Upper lobe of left lung (tissue), 6 donors: ENCODE results near the gene LMO1. TPM values are rescaled to one million over a fixed set of nuclear protein-coding genes. Genes with fewer than 3 reads are reported as not detected.
A peak's percentile ranks its signal among the peaks of the same experiment; 100 is the strongest.

Source experiments
- ATAC-seq, 2 donors: fragments of 200-7000 bp; cut with Tn5 transposase; one replicate each; pipeline ENCODE4 v1.9.1; 2022; ENCODE audit warnings: mild to moderate bottlenecking in 2 of 2, moderate library complexity in 2 of 2; ENCODE audit not compliant: low FRiP score in 2 of 2
- DNase-seq, 2 donors: peaks; one replicate each; pipeline ENCODE4 v3.0.0-alpha.2; 2019 to 2020
- H3K27ac ChIP-seq, 4 donors: fragments of 200-600 bp; sonication (generic); one replicate each; pipeline ENCODE4 v1.5.1; 2016 to 2019
- H3K27me3 ChIP-seq, 4 donors: fragments of 200-600 bp; sonication (generic); one replicate each; pipeline ENCODE4 v1.5.1; 2017 to 2019
- H3K36me3 ChIP-seq, 4 donors: fragments of 200-600 bp; sonication (generic); one replicate each; pipeline ENCODE4 v1.5.1; 2016 to 2019
- H3K4me1 ChIP-seq, 4 donors: fragments of 200-600 bp; sonication (generic); one replicate each; pipeline ENCODE4 v1.5.1; 2018 to 2019
- H3K4me3 ChIP-seq, 4 donors: fragments of 200-600 bp; sonication (generic); one replicate each; pipeline ENCODE4 v1.5.1; 2017 to 2019; ENCODE audit warnings: mild to moderate bottlenecking in 2 of 4, moderate library complexity in 1 of 4
- H3K9me3 ChIP-seq, 4 donors: fragments of 200-600 bp; sonication (generic); one replicate each; pipeline ENCODE4 v1.5.1; 2018 to 2019
- EP300 ChIP-seq, 4 donors: sonication (generic); formaldehyde crosslinking; IDR thresholded peaks; one replicate each; pipeline ENCODE4 v1.5.1; 2017; ENCODE audit warnings: antibody characterized with exemption in 4 of 4, control low read depth in 2 of 4
- POLR2A ChIP-seq, 4 donors: fragments of 450-650 bp; IDR thresholded peaks; one replicate each; pipeline ENCODE4 v1.5.1; 2016 to 2017; ENCODE audit warnings: antibody characterized with exemption in 4 of 4, mild to moderate bottlenecking in 2 of 4
- POLR2AphosphoS5 ChIP-seq, 2 donors: sonication (generic); formaldehyde crosslinking; IDR thresholded peaks; one replicate each; pipeline ENCODE4 v1.5.1; 2017; ENCODE audit warnings: antibody characterized with exemption in 2 of 2
- WGBS, 2 donors: methylation state at CpG; one replicate each; pipeline ENCODE4 v1.1.5; 2017 to 2018; 5-methylcytosine and 5-hydroxymethylcytosine counted together
- total RNA-seq, 6 donors: library from RNA; depleted of rRNA in 4 of 6; stranded (reverse); fragments of >200 nt in 4 of 6; gene quantifications; one replicate each; pipeline versions ENCODE4 v1.1.0 to v1.2.1, GENCODE V29; 2016 to 2021
- TF ChIP-seq, protein P1 (sequence below), 6 experiments: fragments of 450-650 bp in 4 of 6; fragments of 200-600 bp in 2 of 6; sonication (generic) in 2 of 6; IDR thresholded peaks; one replicate each; pipeline ENCODE4 v1.5.1; 2016 to 2019; ENCODE audit warnings: antibody characterized with exemption in 6 of 6
- donor health status: DM: no; HTN: no; CAD: no; lungs with moderate emphysema.
- donor health status: DM: no; HTN: yes; CAD: no; lungs with severe emphysema.

LMO1 gene
- total RNA-seq, 6 donors from 2014 or later: 0.79 to 2.1 TPM; not detected in 4

DNA sequence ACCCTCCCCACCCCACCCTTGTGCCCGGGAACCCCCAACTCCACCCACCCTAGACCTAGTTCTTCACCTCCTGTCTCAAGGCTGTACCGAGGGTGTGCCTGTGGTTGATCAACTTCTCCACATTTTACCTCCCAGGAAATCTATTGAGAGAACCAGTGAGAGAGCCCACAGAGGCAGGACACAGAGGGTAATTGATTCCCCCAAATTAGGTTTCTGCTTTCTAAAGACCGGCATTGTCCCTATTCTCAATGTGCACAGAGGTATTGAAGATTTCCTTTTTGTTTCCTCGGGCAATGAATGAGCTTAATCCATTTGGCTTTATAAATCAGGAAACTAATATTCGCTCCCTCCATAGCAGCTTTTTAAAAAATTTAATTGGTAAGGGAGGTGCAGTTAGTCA is 6.0 kb upstream of the LMO1 start:
- WGBS, 2 donors: 72% methylated on average over 5 of the region's 5 CpGs
- no peak for TF ChIP-seq EP300 (IDR thresholded peaks at IDR 0.05)
- TF ChIP-seq, protein P1, sequence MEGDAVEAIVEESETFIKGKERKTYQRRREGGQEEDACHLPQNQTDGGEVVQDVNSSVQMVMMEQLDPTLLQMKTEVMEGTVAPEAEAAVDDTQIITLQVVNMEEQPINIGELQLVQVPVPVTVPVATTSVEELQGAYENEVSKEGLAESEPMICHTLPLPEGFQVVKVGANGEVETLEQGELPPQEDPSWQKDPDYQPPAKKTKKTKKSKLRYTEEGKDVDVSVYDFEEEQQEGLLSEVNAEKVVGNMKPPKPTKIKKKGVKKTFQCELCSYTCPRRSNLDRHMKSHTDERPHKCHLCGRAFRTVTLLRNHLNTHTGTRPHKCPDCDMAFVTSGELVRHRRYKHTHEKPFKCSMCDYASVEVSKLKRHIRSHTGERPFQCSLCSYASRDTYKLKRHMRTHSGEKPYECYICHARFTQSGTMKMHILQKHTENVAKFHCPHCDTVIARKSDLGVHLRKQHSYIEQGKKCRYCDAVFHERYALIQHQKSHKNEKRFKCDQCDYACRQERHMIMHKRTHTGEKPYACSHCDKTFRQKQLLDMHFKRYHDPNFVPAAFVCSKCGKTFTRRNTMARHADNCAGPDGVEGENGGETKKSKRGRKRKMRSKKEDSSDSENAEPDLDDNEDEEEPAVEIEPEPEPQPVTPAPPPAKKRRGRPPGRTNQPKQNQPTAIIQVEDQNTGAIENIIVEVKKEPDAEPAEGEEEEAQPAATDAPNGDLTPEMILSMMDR (IDR thresholded peaks at IDR 0.05): no peak
- no peak for TF ChIP-seq POLR2A (IDR thresholded peaks at IDR 0.05)
- no peak for TF ChIP-seq POLR2AphosphoS5 (IDR thresholded peaks at IDR 0.05)

DNA sequence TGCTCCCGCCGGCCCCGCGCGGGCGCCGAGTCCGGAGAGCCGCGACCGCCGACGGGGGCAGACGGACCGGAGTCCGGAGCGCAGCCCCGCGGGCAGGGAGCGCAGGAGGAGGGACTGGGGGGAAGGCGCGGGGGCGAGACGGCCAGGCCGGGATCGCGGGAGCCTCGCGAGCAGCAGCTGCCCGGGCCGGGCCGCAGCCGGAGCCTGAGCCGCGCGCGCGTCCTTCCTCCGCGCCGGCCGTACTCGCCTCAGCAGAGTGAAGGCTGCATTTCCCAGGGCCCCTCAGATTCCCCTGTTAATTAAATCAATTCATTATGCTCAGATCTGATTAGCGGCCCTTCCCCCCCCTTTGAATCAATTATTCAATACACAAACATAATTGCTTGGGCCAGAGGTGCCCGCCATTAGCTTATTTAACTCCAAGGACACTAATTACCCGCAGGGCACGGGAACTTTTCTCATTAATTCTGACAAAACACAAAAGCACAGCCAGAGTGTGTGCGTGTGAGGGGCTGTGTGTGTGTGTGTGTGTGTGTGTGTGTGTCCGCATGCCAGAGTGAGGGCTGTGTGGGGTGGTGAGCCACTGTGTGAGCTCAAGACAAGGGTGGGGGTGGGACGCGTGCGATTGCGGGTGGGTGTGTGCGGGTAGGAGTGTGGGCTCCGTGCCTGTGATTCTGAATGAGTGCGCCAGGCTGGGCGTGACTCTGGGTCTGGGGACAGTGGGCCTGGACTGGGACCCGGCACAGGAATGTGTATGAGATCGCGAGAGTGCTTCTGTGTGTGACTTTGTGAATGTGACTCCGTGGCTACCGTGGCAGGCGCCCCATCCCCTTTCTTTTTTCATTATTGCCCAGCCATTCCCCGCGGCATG is 5.1 kb upstream of the LMO1 start:
- WGBS, 2 donors: 11 to 39% methylated on average over 25 to 35 of the region's 65 CpGs
- TF ChIP-seq POLR2A (IDR thresholded peaks at IDR 0.05) (no peak), EP300 (IDR thresholded peaks at IDR 0.05) (no peak), POLR2AphosphoS5 (IDR thresholded peaks at IDR 0.05) (no peak)
- TF ChIP-seq, protein P1 (IDR thresholded peaks at IDR 0.05): no peak
- Histone ChIP-seq H3K4me1 (peaks cover 9 to 20% (median 15%) of the 10 kb centered on the region in 4 donors), H3K4me3 (peak overlapping the region in 3 of 4 donors; percentile 39 to 53 (median 45)), H3K27ac (no peak overlapping the region), H3K9me3 (no peaks in the 10 kb centered on the region), H3K27me3 (peaks cover 0 to 44% (median 9%) of the 10 kb centered on the region in 4 donors), H3K36me3 (no peaks in the 10 kb centered on the region)
- peak in 1 of 2 donors; percentile 29 for ATAC-seq
- peak; percentile 15 to 85 for DNase-seq

More for the DNA sequence above, 6.0 kb upstream of the LMO1 start:
- Histone ChIP-seq H3K4me1 (peaks cover 9 to 17% (median 12%) of the 10 kb centered on the region in 4 donors), H3K36me3 (no peaks in the 10 kb centered on the region), H3K9me3 (peaks cover 0 to 3% (median 0%) of the 10 kb centered on the region in 4 donors), H3K27ac (no peak overlapping the region), H3K27me3 (peaks cover 0 to 44% (median 9%) of the 10 kb centered on the region in 4 donors), H3K4me3 (no peak overlapping the region)
- DNase-seq (peak in 1 of 2 donors; percentile 2), ATAC-seq (no peak)

DNA sequence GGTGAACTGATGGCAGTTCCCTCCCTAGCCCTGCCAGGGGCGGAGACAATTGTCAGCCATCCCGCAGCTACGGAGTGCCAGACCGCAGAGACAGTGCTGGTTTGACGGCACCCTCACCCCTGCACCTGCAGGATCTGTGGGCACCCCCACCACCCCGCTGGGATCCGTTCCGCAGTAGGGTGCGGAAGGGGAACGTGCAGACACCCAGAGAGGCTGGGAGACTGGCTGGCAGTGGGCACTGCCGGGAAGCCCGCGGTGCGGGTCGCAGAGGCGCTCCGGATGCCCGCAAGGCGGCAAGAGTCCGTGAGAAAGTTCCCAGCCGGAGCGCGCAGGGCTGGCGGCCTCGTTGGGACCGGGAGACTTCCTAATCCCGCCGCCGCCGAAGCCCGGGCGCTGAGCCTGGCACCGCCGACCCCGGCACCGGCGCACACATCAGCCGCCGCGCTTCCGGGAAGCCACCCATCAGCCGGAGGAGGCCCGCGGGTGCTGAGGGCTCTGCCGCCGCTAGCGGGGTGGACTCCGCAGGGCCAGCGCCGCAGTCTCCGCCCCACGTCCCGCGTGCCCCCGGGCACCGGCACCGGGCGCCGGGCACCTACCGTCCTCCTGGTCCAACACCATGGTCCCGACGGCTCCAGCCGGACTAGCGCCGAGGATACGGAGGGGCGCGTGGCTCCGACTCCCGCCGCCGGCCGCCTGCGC is 4.3 kb upstream of the LMO1 start:
- TF ChIP-seq POLR2A (IDR thresholded peaks at IDR 0.05): no peak
- TF ChIP-seq, protein P1 (IDR thresholded peaks at IDR 0.05): no peak
- no peak for TF ChIP-seq EP300 (IDR thresholded peaks at IDR 0.05)
- no peak for TF ChIP-seq POLR2AphosphoS5 (IDR thresholded peaks at IDR 0.05)
- ATAC-seq: peak in 1 of 2 donors; percentile 16

DNA sequence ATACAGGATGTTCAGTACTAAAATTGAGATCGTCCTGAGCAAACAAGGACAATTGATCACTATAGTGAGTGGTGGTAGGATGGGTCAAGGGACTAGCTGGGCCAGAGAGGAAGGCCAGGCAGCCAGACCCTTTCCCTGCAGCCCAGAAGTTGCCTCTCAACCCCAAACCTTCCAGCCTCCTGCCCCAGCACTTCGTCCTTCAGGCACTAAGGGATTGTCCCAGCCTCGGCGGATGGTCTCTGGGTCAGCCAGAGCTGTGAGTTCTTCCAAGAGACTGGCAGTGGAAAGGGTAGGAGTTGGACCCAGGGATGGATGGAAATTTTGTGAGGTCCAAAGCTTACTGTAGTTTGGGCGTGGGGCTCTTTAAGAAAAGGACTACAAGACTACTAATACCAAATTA is 3.6 kb upstream of the LMO1 start:
- ATAC-seq: no peak
- no peaks in the 10 kb centered on the region for H3K9me3 ChIP-seq
- TF ChIP-seq EP300 (IDR thresholded peaks at IDR 0.05) (no peak), POLR2AphosphoS5 (IDR thresholded peaks at IDR 0.05) (no peak), POLR2A (IDR thresholded peaks at IDR 0.05) (no peak)
- TF ChIP-seq, protein P1 (IDR thresholded peaks at IDR 0.05): no peak
- H3K27ac ChIP-seq: no peak overlapping the region
- no peak overlapping the region for H3K4me3 ChIP-seq
- peaks cover 20 to 35% (median 29%) of the 10 kb centered on the region in 4 donors for H3K4me1 ChIP-seq
- no peaks in the 10 kb centered on the region for H3K36me3 ChIP-seq
- peak in 1 of 2 donors; percentile 10 for DNase-seq
- H3K27me3 ChIP-seq: peaks cover 0 to 57% (median 18%) of the 10 kb centered on the region in 4 donors
- 90 to 94% methylated on average over 5 of the region's 5 CpGs for WGBS, 2 donors

More for the DNA sequence above, 4.3 kb upstream of the LMO1 start:
- Histone ChIP-seq H3K27ac (no peak overlapping the region), H3K9me3 (no peaks in the 10 kb centered on the region), H3K4me1 (peaks cover 13 to 28% (median 23%) of the 10 kb centered on the region in 4 donors), H3K36me3 (no peaks in the 10 kb centered on the region), H3K4me3 (peak overlapping the region in 3 of 4 donors; percentile 39 to 53 (median 45)), H3K27me3 (peaks cover 0 to 51% (median 12%) of the 10 kb centered on the region in 4 donors)
- 0 to 5% methylated on average over 19 to 23 of the region's 74 CpGs for WGBS, 2 donors
- DNase-seq: peak; percentile 20 to 87
